ENCODE results near the gene TBC1D23. TPM values are rescaled to one million over a fixed set of nuclear protein-coding genes. Genes with fewer than 3 reads are reported as not detected.
"Not testable (repeated sequence)": the region's sequence is repeated elsewhere in the genome, so short reads cannot be mapped to it uniquely, and the experiment has no call there.

Gene TBC1D23
- total and polyA plus RNA-seq, 2 experiments from 2014 or later, result 22.4 to 34.4 TPM

- Mint-ChIP-seq H3K4me3 (peak overlapping the region; percentile 91), H3K36me3 (ENCODE audit: low read depth) (no peaks in the 10 kb centered on the region), H3K4me1 (peaks cover 25% of the 10 kb centered on the region), H3K27me3 (ENCODE audit: insufficient read depth, low read depth, poor library complexity) (peaks cover 3% of the 10 kb centered on the region), H3K27ac (peak overlapping the region; percentile 90), H3K9me3 (no peaks in the 10 kb centered on the region)
- Histone ChIP-seq H3K27ac (ENCODE audit: low read depth) (peak overlapping the region; percentile 82), H3K36me3 (ENCODE audit: insufficient read depth) (no peaks in the 10 kb centered on the region), H2AFZ (0 out of 2 replicates have a peak overlapping the region, but pooled peaks have one; percentile 8), H4K20me1 (replicated peaks; ENCODE audit: insufficient read depth) (no peaks in the 10 kb centered on the region), H3K27me3 (ENCODE audit: insufficient read depth) (no peaks in the 10 kb centered on the region), H3K4me2 (peak overlapping the region; percentile 90), H3K79me2 (replicated peaks; ENCODE audit: insufficient read depth) (peaks cover 51% of the 10 kb centered on the region), H3K4me3 (peak overlapping the region; percentile 68), H3K4me1 (ENCODE audit: insufficient read depth) (peaks cover 28% of the 10 kb centered on the region), H3K9me2 (ENCODE audit: insufficient read depth) (no peaks in the 10 kb centered on the region), H3F3A (replicated peaks; ENCODE audit: low read depth) (no peaks in the 10 kb centered on the region)
- TF ChIP-seq ZNF462 (CRISPR knock-in tag; IDR thresholded peaks at IDR 0.05) (no peak), ZNF114 (CRISPR knock-in tag; IDR thresholded peaks at IDR 0.05) (no peak), CREB1 (CRISPR knock-in tag; IDR thresholded peaks at IDR 0.05; ENCODE audit: low read depth) (no peak), JUNB (IDR thresholded peaks at IDR 0.05; ENCODE audit: unreplicated experiment) (no peak)
- no peak for ATAC-seq
- DNase-seq (ENCODE audit: low spot score), result no peak
Measured at GRCh38 chr3:100261485-100261903, 702 bp downstream of the TBC1D23 start.

- not testable (repeated sequence) for H3K27me3 Mint-ChIP-seq (ENCODE audit: insufficient read depth, low read depth, poor library complexity); H3K27ac Mint-ChIP-seq; H3K36me3 ChIP-seq (ENCODE audit: insufficient read depth); ATAC-seq; H4K20me1 ChIP-seq (replicated peaks; ENCODE audit: insufficient read depth); H3K27ac ChIP-seq (ENCODE audit: low read depth); DNase-seq (ENCODE audit: low spot score); H3K9me2 ChIP-seq (ENCODE audit: insufficient read depth); H3K9me3 Mint-ChIP-seq; H3K36me3 Mint-ChIP-seq (ENCODE audit: low read depth); H2AFZ ChIP-seq; H3F3A ChIP-seq (replicated peaks; ENCODE audit: low read depth); H3K27me3 ChIP-seq (ENCODE audit: insufficient read depth)
- peaks cover 28% of the 10 kb centered on the region for H3K4me1 ChIP-seq (ENCODE audit: insufficient read depth)
- Mint-ChIP-seq H3K4me1 (peaks cover 25% of the 10 kb centered on the region), H3K4me3 (peak overlapping the region; percentile 20)
- peak overlapping the region; percentile 30 for H3K4me3 ChIP-seq
- peaks cover 65% of the 10 kb centered on the region for H3K79me2 ChIP-seq (replicated peaks; ENCODE audit: insufficient read depth)
- H3K4me2 ChIP-seq, result peak overlapping the region; percentile 36; the same call in 1 of the 2 replicates
Measured at GRCh38 chr3:100262925-100263324, 2.1 kb downstream of the TBC1D23 start.

All from GM23338 (cell line).